ENCODE results near the gene ZNF430. TPM values are rescaled to one million over a fixed set of nuclear protein-coding genes. Genes with fewer than 3 reads are reported as not detected.

The ZNF430 gene
- total and polyA plus RNA-seq, 3 experiments from 2014 or later, result 18.7 to 57.4 (median 20.5) TPM

DNA sequence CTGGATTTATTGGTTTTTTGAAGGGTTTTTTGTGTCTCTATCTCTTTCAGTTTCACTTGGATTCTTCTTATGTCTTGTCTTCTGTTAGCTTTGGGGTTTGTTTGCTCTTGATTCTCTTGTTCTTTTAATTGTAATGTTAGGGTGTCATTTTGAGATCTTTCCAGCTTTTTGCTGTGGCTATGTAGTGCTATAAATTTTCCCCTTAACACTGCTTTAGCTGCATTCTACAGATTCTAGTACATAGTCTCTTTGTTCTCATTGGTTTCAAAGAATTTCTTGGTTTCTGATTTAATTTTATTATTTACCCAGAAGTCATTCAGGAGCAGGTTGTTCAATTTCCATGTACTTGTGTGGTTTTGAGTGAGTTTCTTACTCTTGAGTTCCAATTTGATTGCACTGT lies 24.6 kb downstream of the ZNF430 start:
- no peak overlapping the region for H3K27ac ChIP-seq (ENCODE audit: low read depth, low read length)
- Mint-ChIP-seq H3K4me1 (peaks cover 41 to 53% (median 46%) of the 10 kb centered on the region in 3 donors), H3K4me3 (peak overlapping the region in 1 of 7 donors; percentile 33), H3K36me3 (peaks cover 46 to 77% (median 74%) of the 10 kb centered on the region in 3 donors), H3K27me3 (no peaks in the 10 kb centered on the region), H3K27ac (no peak overlapping the region), H3K9me3 (peaks cover 34 to 55% (median 47%) of the 10 kb centered on the region in 5 donors)
- CTCF ChIA-PET, result no interaction called here
- H3K4me3 ChIP-seq (ENCODE audit: low read length), result no peak overlapping the region
- no peak for DNase-seq
- peaks cover 35% of the 10 kb centered on the region for H3K9me3 ChIP-seq (ENCODE audit: low read length)
- H3K27me3 ChIP-seq (ENCODE audit: insufficient read depth, low read length, poor library complexity, severe bottlenecking), result no peaks in the 10 kb centered on the region
- peaks cover 24% of the 10 kb centered on the region for H3K36me3 ChIP-seq (ENCODE audit: insufficient read depth, low read length)
- no peaks in the 10 kb centered on the region for H3K4me1 ChIP-seq (ENCODE audit: insufficient read depth, low read length)
- POLR2A ChIA-PET, result no interaction called here

- no peaks in the 10 kb centered on the region for H3K4me1 ChIP-seq (ENCODE audit: insufficient read depth, low read length)
- H3K27me3 ChIP-seq (ENCODE audit: insufficient read depth, low read length, poor library complexity, severe bottlenecking), result no peaks in the 10 kb centered on the region
- no peak overlapping the region for H3K27ac ChIP-seq (ENCODE audit: low read depth, low read length)
- ChIA-PET CTCF (no interaction called here), POLR2A (interaction anchor here (0.7 kb wide), 1 partner anchor 880 kb away, joined by 8 read pairs; the partner anchor contains the start of gene ZNF486)
- peaks cover 39 to 48% (median 46%) of the 10 kb centered on the region in 3 donors for H3K4me1 Mint-ChIP-seq
- peaks cover 34 to 61% (median 50%) of the 10 kb centered on the region in 5 donors for H3K9me3 Mint-ChIP-seq
- no peak overlapping the region for H3K4me3 ChIP-seq (ENCODE audit: low read length)
- H3K36me3 Mint-ChIP-seq, result peaks cover 47 to 75% (median 72%) of the 10 kb centered on the region in 3 donors
- peaks cover 25% of the 10 kb centered on the region for H3K36me3 ChIP-seq (ENCODE audit: insufficient read depth, low read length)
- DNase-seq, result no peak
- peaks cover 35% of the 10 kb centered on the region for H3K9me3 ChIP-seq (ENCODE audit: low read length)
- peak overlapping the region in 1 of 7 donors; percentile 35 for H3K4me3 Mint-ChIP-seq
- peak overlapping the region in 2 of 8 donors; percentile 2 to 33 for H3K27ac Mint-ChIP-seq
- H3K27me3 Mint-ChIP-seq, result no peaks in the 10 kb centered on the region
Observed at GRCh38 chr19:21046489-21046888, 26.0 kb downstream of the ZNF430 start.

DNA sequence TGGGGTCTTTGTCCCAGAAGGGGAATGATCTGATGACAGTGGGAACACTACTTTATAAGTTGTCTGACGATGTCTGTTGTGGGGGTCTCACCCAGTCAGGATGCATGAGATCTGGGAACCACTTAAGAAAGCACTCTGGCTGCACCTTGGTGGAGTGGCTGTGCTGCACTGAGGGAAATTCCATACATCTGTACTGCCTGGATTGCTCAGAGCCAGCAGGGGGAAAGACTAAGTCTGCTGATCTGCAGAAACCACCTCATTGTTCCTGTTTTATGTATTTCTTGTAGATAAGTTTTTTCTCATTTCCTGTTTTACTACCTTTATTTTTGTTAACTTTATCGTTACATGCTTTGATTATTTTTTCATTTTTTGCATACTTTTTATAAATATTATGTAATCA lies 27.3 kb downstream of the ZNF430 start:
- Mint-ChIP-seq H3K27me3 (no peaks in the 10 kb centered on the region), H3K27ac (peak overlapping the region in 1 of 8 donors; percentile 50), H3K36me3 (peaks cover 54 to 77% (median 72%) of the 10 kb centered on the region in 3 donors), H3K9me3 (peaks cover 39 to 71% (median 50%) of the 10 kb centered on the region in 5 donors), H3K4me1 (peaks cover 41 to 49% (median 48%) of the 10 kb centered on the region in 3 donors), H3K4me3 (no peak overlapping the region)
- Histone ChIP-seq H3K4me3 (ENCODE audit: low read length) (no peak overlapping the region), H3K4me1 (ENCODE audit: insufficient read depth, low read length) (no peaks in the 10 kb centered on the region), H3K9me3 (ENCODE audit: low read length) (peaks cover 37% of the 10 kb centered on the region), H3K36me3 (ENCODE audit: insufficient read depth, low read length) (peaks cover 31% of the 10 kb centered on the region), H3K27me3 (ENCODE audit: insufficient read depth, low read length, poor library complexity, severe bottlenecking) (no peaks in the 10 kb centered on the region), H3K27ac (ENCODE audit: low read depth, low read length) (no peak overlapping the region)
- ChIA-PET POLR2A (no interaction called here), CTCF (no interaction called here)
- no peak for DNase-seq

- H3K27me3 Mint-ChIP-seq, result no peaks in the 10 kb centered on the region
Observed at GRCh38 chr19:21052902-21053301, 32.4 kb downstream of the ZNF430 start.

DNA sequence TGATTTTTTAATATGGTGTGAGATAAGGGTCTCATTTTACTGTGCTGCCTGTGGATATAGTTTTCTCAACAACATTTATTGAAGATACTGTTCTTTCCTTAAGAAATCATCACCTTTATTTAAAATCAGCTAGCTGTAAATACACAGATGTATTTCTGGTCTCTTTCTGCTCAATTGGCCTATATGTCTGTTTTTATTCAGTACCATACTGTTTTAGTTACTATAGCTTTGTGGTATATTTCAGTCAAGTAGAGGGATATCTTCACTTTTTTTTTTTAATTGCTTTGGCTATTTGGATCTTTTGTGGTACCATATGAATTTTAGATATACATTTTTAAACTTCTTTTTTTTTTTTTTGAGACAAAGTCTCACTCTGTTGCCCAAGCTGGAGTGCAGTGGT lies 44.9 kb downstream of the ZNF430 start:
- Mint-ChIP-seq H3K4me3 (no peak overlapping the region), H3K4me1 (no peaks in the 10 kb centered on the region), H3K27me3 (no peaks in the 10 kb centered on the region), H3K36me3 (peaks cover 18 to 43% (median 34%) of the 10 kb centered on the region in 3 donors), H3K27ac (no peak overlapping the region), H3K9me3 (peaks cover 2 to 37% (median 10%) of the 10 kb centered on the region in 5 donors)
- DNase-seq, result no peak
- no peaks in the 10 kb centered on the region for H3K4me1 ChIP-seq (ENCODE audit: insufficient read depth, low read length)
- no peak overlapping the region for H3K27ac ChIP-seq (ENCODE audit: low read depth, low read length)
- H3K27me3 ChIP-seq (ENCODE audit: insufficient read depth, low read length, poor library complexity, severe bottlenecking), result no peaks in the 10 kb centered on the region
- no peak overlapping the region for H3K4me3 ChIP-seq (ENCODE audit: low read length)
- CTCF ChIA-PET, result no interaction called here
- POLR2A ChIA-PET, result no interaction called here
- H3K9me3 ChIP-seq (ENCODE audit: low read length), result no peaks in the 10 kb centered on the region
- H3K36me3 ChIP-seq (ENCODE audit: insufficient read depth, low read length), result no peaks in the 10 kb centered on the region

More at GRCh38 chr19:21052902-21053301, 32.4 kb downstream of the ZNF430 start:
- H3K36me3 Mint-ChIP-seq, result peaks cover 40 to 72% (median 69%) of the 10 kb centered on the region in 3 donors
- Histone ChIP-seq H3K4me1 (ENCODE audit: insufficient read depth, low read length) (no peaks in the 10 kb centered on the region), H3K27ac (ENCODE audit: low read depth, low read length) (no peak overlapping the region), H3K4me3 (ENCODE audit: low read length) (no peak overlapping the region), H3K36me3 (ENCODE audit: insufficient read depth, low read length) (peaks cover 41% of the 10 kb centered on the region), H3K27me3 (ENCODE audit: insufficient read depth, low read length, poor library complexity, severe bottlenecking) (no peaks in the 10 kb centered on the region), H3K9me3 (ENCODE audit: low read length) (peaks cover 26% of the 10 kb centered on the region)
- DNase-seq, result no peak
- CTCF ChIA-PET, result no interaction called here
- H3K27ac Mint-ChIP-seq, result no peak overlapping the region
- H3K9me3 Mint-ChIP-seq, result peaks cover 21 to 64% (median 36%) of the 10 kb centered on the region in 5 donors
- H3K4me3 Mint-ChIP-seq, result peak overlapping the region in 1 of 7 donors; percentile 1
- H3K4me1 Mint-ChIP-seq, result peaks cover 0 to 4% (median 2%) of the 10 kb centered on the region in 3 donors
- POLR2A ChIA-PET, result no interaction called here

DNA sequence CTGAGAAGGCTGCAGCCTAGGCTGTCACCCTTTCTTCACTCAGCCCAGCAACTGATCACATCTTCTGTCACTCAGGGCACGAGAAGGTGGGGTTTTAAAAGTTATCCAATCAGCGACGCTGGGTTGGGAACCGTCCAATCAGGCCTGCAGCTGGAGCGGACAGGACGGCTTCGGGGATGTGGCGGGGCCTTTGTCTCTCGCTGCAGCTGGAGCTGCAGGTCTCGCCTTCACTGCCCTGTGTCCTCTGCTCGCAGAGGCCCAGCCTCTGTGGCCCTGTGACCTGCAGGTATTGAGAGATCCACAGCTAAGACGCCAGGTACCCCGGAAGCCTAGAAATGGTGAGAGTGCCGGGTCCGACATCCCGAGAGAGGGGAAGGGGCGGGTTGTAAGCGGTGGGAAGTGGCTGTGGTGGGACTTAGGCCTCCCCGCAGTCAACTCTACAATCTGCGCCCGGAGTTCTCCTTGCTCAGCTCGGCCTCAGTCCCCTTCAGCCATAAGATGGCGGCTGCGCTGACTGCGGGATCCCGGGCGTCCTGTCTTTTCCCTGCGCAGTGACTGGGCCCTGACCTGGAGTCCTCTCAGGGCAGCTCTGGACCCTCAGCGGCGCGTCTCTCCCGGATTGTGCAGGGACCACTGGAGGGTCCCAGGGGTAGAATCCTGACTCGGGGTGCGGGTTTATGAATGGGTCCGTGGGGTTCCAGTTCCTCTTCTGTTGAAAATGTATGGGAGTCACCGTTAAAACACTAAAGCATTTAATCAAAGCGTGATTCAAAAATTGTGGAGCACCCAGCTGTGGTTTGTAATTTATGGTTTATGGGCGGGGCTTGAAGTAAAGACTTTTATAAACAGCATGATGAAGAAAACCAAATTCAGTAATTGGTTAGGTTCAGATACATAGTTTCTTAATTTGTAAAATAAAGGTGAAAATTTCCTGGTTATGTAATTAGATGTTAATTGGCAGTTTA lies 61.8 kb downstream of the ZNF430 start, which contains the start of gene ZNF714:
TSS of gene ZNF714 (plus strand) at position 193 of the 965 bp plus-strand sequence. CDS start 16,066 bp downstream, outside the sequence.
- Histone ChIP-seq H3K4me1 (ENCODE audit: insufficient read depth, low read length) (no peaks in the 10 kb centered on the region), H3K27me3 (ENCODE audit: insufficient read depth, low read length, poor library complexity, severe bottlenecking) (no peaks in the 10 kb centered on the region), H3K9me3 (ENCODE audit: low read length) (no peaks in the 10 kb centered on the region), H3K27ac (ENCODE audit: low read depth, low read length) (peak within 1 kb of the TSS; percentile 78), H3K4me3 (ENCODE audit: low read length) (peak within 1 kb of the TSS; percentile 87), H3K36me3 (ENCODE audit: insufficient read depth, low read length) (no peaks in the 10 kb centered on the region)
- Mint-ChIP-seq H3K9me3 (peaks cover 0 to 2% (median 0%) of the 10 kb centered on the region in 5 donors), H3K4me1 (peaks cover 12 to 21% (median 14%) of the 10 kb centered on the region in 3 donors), H3K4me3 (peak within 1 kb of the TSS; percentile 96 to 99 (median 99)), H3K27ac (peak within 1 kb of the TSS; percentile 76 to 98 (median 95)), H3K36me3 (peaks cover 0 to 18% (median 9%) of the 10 kb centered on the region in 3 donors), H3K27me3 (peaks cover 0 to 7% of the 10 kb centered on the region in 2 donors)
- peak; percentile 72 to 87 (median 76) for DNase-seq
- ChIA-PET POLR2A (interaction anchor here (0.8 to 1.7 kb wide), 4 partner anchors 60 to 517 kb away, joined by 3 to 8 read pairs (median 6); partner anchors contain the start of genes ZNF430, ZNF431, ZNF66 and ZNF737), CTCF (interaction anchor here (0.6 kb wide), 1 partner anchor 60 kb away, joined by 4 read pairs; no protein-coding TSS in a partner anchor)

- Mint-ChIP-seq H3K4me3 (no peak overlapping the region), H3K36me3 (peaks cover 0 to 18% (median 8%) of the 10 kb centered on the region in 3 donors), H3K27me3 (peaks cover 0 to 7% of the 10 kb centered on the region in 2 donors), H3K9me3 (peaks cover 0 to 2% (median 0%) of the 10 kb centered on the region in 5 donors), H3K4me1 (peaks cover 12 to 21% (median 14%) of the 10 kb centered on the region in 3 donors), H3K27ac (no peak overlapping the region)
- H3K27ac ChIP-seq (ENCODE audit: low read depth, low read length), result no peak overlapping the region
- H3K4me1 ChIP-seq (ENCODE audit: insufficient read depth, low read length), result no peaks in the 10 kb centered on the region
- no peaks in the 10 kb centered on the region for H3K36me3 ChIP-seq (ENCODE audit: insufficient read depth, low read length)
- DNase-seq, result no peak
- H3K4me3 ChIP-seq (ENCODE audit: low read length), result no peak overlapping the region
- H3K9me3 ChIP-seq (ENCODE audit: low read length), result no peaks in the 10 kb centered on the region
- POLR2A ChIA-PET, result no interaction called here
- CTCF ChIA-PET, result no interaction called here
- no peaks in the 10 kb centered on the region for H3K27me3 ChIP-seq (ENCODE audit: insufficient read depth, low read length, poor library complexity, severe bottlenecking)
Observed at GRCh38 chr19:21084343-21084742, 63.9 kb downstream of the ZNF430 start.

- peaks cover 4 to 13% (median 10%) of the 10 kb centered on the region in 3 donors for H3K36me3 Mint-ChIP-seq
- Histone ChIP-seq H3K36me3 (ENCODE audit: insufficient read depth, low read length) (no peaks in the 10 kb centered on the region), H3K4me1 (ENCODE audit: insufficient read depth, low read length) (no peaks in the 10 kb centered on the region), H3K9me3 (ENCODE audit: low read length) (no peaks in the 10 kb centered on the region), H3K27me3 (ENCODE audit: insufficient read depth, low read length, poor library complexity, severe bottlenecking) (no peaks in the 10 kb centered on the region), H3K27ac (ENCODE audit: low read depth, low read length) (no peak overlapping the region), H3K4me3 (ENCODE audit: low read length) (no peak overlapping the region)
- DNase-seq, result no peak
- ChIA-PET POLR2A (no interaction called here), CTCF (no interaction called here)
- peaks cover 5 to 13% (median 10%) of the 10 kb centered on the region in 3 donors for H3K4me1 Mint-ChIP-seq
- no peaks in the 10 kb centered on the region for H3K9me3 Mint-ChIP-seq
- no peak overlapping the region for H3K27ac Mint-ChIP-seq
- H3K27me3 Mint-ChIP-seq, result peaks cover 0 to 2% of the 10 kb centered on the region in 2 donors
- no peak overlapping the region for H3K4me3 Mint-ChIP-seq
Observed at GRCh38 chr19:21087871-21088270, 67.4 kb downstream of the ZNF430 start.
